Mucosa of descending colon (tissue), 3 donors: ENCODE data around the gene TFB1M. TPM values are rescaled to one million over a fixed set of nuclear protein-coding genes. Genes with fewer than 3 reads are reported as not detected.

Source experiments
- ATAC-seq: fragments of 200-7000 bp; cut with Tn5 transposase; one replicate; pipeline ENCODE4 v1.9.1; 2020; ENCODE audit warnings: mild to moderate bottlenecking, moderate library complexity
- DNase-seq, 3 donors: peaks; one replicate each; pipeline ENCODE4 v3.0.0-alpha.2; 2020
- H3K36me3 ChIP-seq: fragments of 200-600 bp; one replicate; pipeline ENCODE4 v1.8.0; 2021; ENCODE audit warnings: low read depth, mild to moderate bottlenecking
- H3K4me1 ChIP-seq: fragments of 200-600 bp; one replicate; pipeline ENCODE4 v1.8.0; 2021; ENCODE audit warnings: low read depth, mild to moderate bottlenecking
- H3K4me3 ChIP-seq: fragments of 200-600 bp; one replicate; pipeline ENCODE4 v1.8.0; 2021; ENCODE audit warnings: mild to moderate bottlenecking
- H3K9me3 ChIP-seq: fragments of 200-600 bp; one replicate; pipeline ENCODE4 v1.8.0; 2021; ENCODE audit warnings: mild to moderate bottlenecking
- intact Hi-C, 2 donors: fragments of 100-400 bp; cut with DNase I in 1 of 2; cut with micrococcal nuclease in 1 of 2; formaldehyde crosslinking; loops; one replicate each; pipeline versions ENCODE4 v1.11.0 to v1.11.1; 2022; cut with DNase I, micrococcal nuclease
- total RNA-seq, 3 donors: library from RNA; stranded (reverse); fragmentation: NEBNext Ultra II Directional in 2 of 3; extraction: Animal tissue kit (Norgen Biotek cat#: 25700) in 2 of 3; gene quantifications; one replicate each; pipeline versions ENCODE4 v1.2.1 to v1.2.4, GENCODE V29; 2021 to 2023
- TF ChIP-seq, protein P1 (sequence below): fragments of 200-600 bp; IDR thresholded peaks from one replicate; pipeline ENCODE4 v1.8.0; 2022; ENCODE audit warnings: antibody characterized with exemption, mild to moderate bottlenecking
- donor health status: DM: no; HTN: no; CAD: no; lungs with moderate emphysema.
- donor health status: DM: no; HTN: no; CAD: no.
- donor health status: DM: no; HTN: yes; CAD: no.

The TFB1M gene
- total RNA-seq, 3 donors from 2014 or later, result 23.7 to 28.3 (median 26.5) TPM

DNA sequence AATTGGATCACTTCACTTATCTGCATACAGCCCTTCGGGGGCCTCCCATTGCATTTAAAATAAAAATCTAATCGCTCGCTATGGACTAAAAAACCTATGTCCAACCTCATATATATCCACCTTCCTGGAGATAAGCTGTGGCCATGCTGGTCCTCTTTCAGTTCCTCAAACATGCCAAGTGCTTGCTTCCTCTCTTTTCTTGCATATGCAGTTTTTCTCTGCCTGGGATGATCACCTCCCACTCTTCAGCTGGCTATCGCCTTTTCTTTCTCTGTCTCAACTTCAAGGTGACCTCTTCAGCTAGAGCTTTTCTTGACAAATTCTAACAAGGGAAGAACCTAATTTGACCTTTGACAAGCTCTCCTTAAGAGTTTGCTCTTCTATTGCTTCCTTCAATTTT is 5.6 kb upstream of the TFB1M start:
- no peaks in the 10 kb centered on the region for H3K9me3 ChIP-seq
- ATAC-seq, result no peak
- DNase-seq, result no peak
- peaks cover 4% of the 10 kb centered on the region for H3K4me1 ChIP-seq
- intact Hi-C loops, result loop anchor here in 1 of 2 donors (10.0 kb wide), 1 partner anchor 205 kb away; no protein-coding TSS in a partner anchor
- H3K36me3 ChIP-seq, result no peaks in the 10 kb centered on the region
- H3K4me3 ChIP-seq, result no peak overlapping the region
- TF ChIP-seq, protein P1, sequence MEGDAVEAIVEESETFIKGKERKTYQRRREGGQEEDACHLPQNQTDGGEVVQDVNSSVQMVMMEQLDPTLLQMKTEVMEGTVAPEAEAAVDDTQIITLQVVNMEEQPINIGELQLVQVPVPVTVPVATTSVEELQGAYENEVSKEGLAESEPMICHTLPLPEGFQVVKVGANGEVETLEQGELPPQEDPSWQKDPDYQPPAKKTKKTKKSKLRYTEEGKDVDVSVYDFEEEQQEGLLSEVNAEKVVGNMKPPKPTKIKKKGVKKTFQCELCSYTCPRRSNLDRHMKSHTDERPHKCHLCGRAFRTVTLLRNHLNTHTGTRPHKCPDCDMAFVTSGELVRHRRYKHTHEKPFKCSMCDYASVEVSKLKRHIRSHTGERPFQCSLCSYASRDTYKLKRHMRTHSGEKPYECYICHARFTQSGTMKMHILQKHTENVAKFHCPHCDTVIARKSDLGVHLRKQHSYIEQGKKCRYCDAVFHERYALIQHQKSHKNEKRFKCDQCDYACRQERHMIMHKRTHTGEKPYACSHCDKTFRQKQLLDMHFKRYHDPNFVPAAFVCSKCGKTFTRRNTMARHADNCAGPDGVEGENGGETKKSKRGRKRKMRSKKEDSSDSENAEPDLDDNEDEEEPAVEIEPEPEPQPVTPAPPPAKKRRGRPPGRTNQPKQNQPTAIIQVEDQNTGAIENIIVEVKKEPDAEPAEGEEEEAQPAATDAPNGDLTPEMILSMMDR, result no peak

DNA sequence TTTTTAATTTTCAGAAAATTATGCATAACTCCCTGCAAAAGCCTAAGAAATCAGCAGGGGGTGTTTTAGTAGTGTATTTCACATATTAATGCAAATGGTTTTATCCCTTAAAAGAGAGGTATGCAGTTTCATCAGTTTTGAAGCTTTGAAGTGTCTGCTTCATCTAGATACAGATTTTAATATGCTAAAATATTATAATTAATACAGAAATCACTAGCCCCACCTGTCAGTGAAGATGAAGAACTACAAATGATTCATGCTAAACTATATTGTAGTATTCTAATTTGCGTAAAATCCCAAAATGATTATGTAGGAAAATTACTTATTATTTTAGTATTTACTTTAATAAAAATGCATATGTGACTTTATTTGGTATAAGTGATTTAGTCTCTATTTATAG is 2.9 kb upstream of the TFB1M start:
- intact Hi-C loops, result no loop called here
- no peak for ATAC-seq
- Histone ChIP-seq H3K4me3 (no peak overlapping the region), H3K36me3 (no peaks in the 10 kb centered on the region), H3K9me3 (no peaks in the 10 kb centered on the region), H3K4me1 (peaks cover 9% of the 10 kb centered on the region)
- DNase-seq, result no peak
- TF ChIP-seq, protein P1, result peak; percentile 7

DNA sequence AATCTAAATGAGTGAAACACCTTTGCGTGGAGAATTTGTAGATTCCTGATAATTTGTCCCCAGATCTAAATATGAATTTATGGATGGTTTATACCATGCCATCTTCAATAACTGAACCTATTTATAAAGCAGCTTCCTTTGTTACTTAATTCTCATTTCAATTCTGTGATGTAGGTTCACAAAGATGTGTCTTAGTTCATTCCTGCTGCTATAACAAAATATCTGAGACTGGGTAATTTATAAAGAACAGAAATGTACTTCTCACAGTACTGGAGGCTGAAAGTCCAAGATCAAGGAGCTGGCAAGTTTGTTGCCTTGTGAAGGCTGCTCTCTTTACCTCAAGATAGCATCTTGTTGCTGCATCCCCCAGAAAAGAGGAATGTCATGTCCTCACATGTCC is 2.1 kb upstream of the TFB1M start:
- H3K9me3 ChIP-seq, result no peaks in the 10 kb centered on the region
- H3K4me1 ChIP-seq, result peaks cover 9% of the 10 kb centered on the region
- no peaks in the 10 kb centered on the region for H3K36me3 ChIP-seq
- no peak overlapping the region for H3K4me3 ChIP-seq
- no peak for ATAC-seq
- TF ChIP-seq, protein P1, result no peak
- intact Hi-C loops, result no loop called here
- DNase-seq, result no peak

DNA sequence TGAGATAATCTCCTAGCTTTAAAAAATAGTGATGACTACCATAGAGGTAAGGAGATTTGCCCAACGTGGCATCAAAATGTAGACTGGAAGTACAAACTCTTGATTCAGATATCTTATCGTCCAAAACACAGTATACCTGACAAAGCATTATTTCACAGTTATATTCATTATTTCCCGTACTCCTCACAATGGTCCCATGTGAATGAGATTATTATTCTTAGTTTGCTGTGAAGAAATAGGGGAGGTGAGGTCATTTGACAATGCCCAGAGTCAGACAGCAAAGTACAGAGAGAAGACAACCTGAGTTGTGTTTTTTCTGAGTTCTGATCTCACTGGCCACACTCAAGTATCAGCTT is 1.2 kb upstream of the TFB1M start:
- ATAC-seq, result no peak
- DNase-seq, result no peak
- intact Hi-C loops, result no loop called here
- TF ChIP-seq, protein P1, result no peak
- Histone ChIP-seq H3K4me3 (no peak overlapping the region), H3K4me1 (peaks cover 9% of the 10 kb centered on the region), H3K9me3 (no peaks in the 10 kb centered on the region), H3K36me3 (no peaks in the 10 kb centered on the region)

DNA sequence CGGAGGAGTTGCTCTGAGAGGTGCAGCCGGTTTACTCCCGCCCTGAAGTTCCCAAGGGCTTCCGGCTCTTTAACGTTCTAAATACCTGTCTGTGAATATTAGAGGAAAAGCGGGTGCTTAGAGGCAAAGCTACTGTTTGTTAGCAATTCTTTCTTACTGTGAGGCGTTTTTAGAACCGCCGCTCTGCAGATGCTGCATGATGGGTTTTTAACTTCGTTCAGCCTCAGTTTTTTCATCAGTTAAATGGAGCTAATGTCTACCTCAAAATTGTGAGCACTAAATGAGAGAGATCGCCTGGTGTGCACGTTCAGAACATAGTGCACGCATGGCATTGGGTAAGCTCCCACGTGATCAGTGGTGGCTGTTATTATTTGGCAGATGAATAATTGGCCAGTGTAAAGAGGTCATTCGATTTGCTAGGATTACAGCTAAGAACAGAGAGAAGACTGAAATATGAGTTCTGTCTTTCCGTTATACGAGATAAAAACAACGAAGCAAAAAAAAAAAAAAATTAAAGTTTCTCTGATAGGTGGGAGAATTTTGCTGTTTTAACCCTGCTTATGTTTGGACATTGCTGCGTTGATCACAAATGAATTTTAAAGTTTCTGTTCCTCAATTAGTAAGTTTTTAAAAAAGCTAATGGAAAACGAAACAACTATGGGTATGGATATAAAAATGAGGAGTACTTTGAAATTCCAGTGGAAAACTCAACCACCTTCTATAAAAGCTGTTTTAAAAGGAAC is 660 bp upstream of the TFB1M start:
- peaks cover 9% of the 10 kb centered on the region for H3K4me1 ChIP-seq
- peak overlapping the region; percentile 62 for H3K4me3 ChIP-seq
- H3K9me3 ChIP-seq, result no peaks in the 10 kb centered on the region
- DNase-seq (peak in 2 of 3 donors; percentile 46 to 60), ATAC-seq (peak; percentile 50)
- TF ChIP-seq, protein P1, result no peak
- no peaks in the 10 kb centered on the region for H3K36me3 ChIP-seq
- intact Hi-C loops, result no loop called here
